ENCODE data around the gene CIAO1. TPM values are rescaled to one million over a fixed set of nuclear protein-coding genes. Genes with fewer than 3 reads are reported as not detected.

CIAO1 gene
- 88.0 and 97.3 TPM in 2 replicates for total RNA-seq

DNA sequence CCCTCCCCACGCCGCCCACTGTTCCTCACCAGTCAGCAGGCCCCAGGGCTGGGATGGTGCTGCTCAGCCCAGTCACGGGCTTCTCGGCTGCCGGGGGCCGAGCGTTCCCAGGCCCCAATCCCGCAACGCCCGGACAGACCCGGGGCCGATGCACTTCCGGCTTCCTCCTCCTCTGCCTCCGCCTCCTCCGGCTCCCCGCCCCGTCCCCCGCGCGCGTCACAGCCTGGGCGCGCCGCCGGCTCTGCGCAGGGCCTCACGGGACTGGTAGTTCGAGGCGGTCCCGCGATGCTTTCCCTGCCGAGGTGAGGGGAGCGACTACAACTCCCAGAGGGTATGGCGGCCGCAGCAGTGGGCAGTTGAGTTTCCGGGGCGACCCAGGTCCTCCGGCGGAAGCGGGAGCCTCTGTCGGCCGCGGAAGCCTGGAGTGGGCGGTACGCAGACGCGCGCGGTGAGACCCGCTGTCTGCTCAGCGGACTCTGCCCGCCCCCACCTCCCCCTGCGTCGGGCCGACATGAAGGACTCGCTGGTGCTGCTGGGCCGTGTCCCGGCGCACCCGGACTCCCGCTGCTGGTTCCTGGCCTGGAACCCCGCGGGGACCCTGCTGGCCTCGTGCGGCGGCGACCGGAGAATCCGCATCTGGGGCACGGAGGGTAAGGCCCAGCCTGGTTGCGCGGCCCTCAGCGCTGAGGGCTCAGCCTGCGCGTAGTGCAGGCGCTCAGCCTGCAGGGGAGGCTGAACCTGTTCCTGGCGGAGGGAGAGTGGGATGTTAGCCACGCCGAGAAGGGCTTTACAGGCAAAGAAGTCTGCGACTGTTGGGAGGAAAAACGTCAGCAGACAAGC, at the start of gene CIAO1, which contains the start of gene TMEM127:
CIAO1 (plus strand) TSS at position 386 of the 840 bp plus-strand sequence; CDS start at position 512, 126 bp downstream.
TMEM127 (minus strand) TSS at position 158 of the 840 bp plus-strand sequence. CDS start 616 bp downstream, outside the sequence.

DNA sequence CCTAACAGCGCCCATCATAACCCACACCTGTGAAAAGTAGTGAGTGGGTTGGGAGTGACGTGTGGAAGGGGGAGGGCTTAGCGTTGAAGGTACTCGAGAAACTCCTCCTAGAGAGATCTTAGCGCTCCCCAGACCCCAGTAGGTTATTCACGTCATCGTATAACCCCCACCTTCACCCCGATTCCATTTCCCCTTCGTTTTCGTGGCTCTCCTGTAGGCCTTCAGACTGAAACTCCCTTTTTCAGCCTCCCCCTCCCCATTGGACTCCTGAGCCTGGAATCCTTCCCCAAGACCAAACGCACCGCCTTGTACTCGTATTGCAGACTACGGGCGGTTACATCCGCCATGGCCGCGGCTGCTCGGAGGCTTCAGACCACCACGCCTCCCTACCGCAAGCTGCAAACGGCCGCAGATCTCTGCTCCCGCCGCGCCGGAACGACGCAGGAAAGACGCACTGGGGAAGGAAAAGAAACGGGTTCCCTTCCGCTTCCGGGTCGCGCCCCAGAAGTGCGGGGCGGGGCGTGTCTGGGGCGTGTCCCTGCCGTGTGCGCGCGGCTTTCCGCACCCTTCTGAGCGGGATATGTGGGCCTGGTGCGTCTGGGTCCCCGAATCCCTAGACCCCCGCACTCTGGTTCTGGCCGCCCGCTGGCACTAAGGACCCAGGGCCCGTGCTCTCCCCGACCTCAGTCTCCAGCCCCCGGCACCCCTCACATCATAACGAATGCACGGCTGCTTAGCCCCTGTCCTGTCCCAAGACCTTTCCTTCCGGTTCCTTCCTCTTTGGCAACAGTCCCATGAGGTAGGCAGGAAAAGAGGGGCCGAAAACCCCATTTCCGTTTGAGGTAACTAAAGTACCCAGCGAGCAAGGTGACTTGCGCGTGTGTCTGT, 39.3 kb downstream of the CIAO1 start, which contains the start of gene SNRNP200:
SNRNP200 (minus strand) TSS at position 456 of the 888 bp plus-strand sequence; CDS start at position 347, 109 bp downstream.

Other genes with a start within 250 kb of the CIAO1 start
- gene GPAT2, start 231.3 kb upstream of the CIAO1 start, total RNA-seq, result 6.5 and 7.4 TPM in 2 replicates
- not detected in 2 replicates for gene ADRA2B, start 149.7 kb upstream of the CIAO1 start, total RNA-seq
- gene ASTL, start 127.7 kb upstream of the CIAO1 start, total RNA-seq, result not detected in 2 replicates
- gene DUSP2, start 120.8 kb upstream of the CIAO1 start, total RNA-seq, result 0.27 and 0.93 TPM in 2 replicates
- 245 and 249 TPM in 2 replicates for gene STARD7, start 57.4 kb upstream of the CIAO1 start, total RNA-seq
- 26.3 and 26.6 TPM in 2 replicates for gene TMEM127, start 228 bp upstream of the CIAO1 start, total RNA-seq
- 63.3 and 81.8 TPM in 2 replicates for gene SNRNP200, start 39.3 kb downstream of the CIAO1 start, total RNA-seq
- 1.6 and 3.7 TPM in 2 replicates for gene ITPRIPL1, start 59.1 kb downstream of the CIAO1 start, total RNA-seq
- 25.7 and 41.4 TPM in 2 replicates for gene NCAPH, start 69.5 kb downstream of the CIAO1 start, total RNA-seq
- gene NEURL3, start 239.1 kb downstream of the CIAO1 start, total RNA-seq, result not detected in 2 replicates

Measured in thoracic aorta endothelial cell (primary cell).